Activated T-cell treated with anti-CD3 and anti-CD28 coated beads, Interleukin-2, amount 50 U/mL, for 24 hours (primary cell): ENCODE measurements around the gene UBL5.
A peak's percentile ranks its signal among the peaks of the same experiment; 100 is the strongest.
"Not testable (repeated sequence)": the region's sequence is repeated elsewhere in the genome, so short reads cannot be mapped to it uniquely, and the experiment has no call there.

Experiments used
- DNase-seq: peaks from one replicate; pipeline ENCODE4 v3.0.0-alpha.2; 2020
- H3K27ac Mint-ChIP-seq: 2 replicates; pipeline ENCODE4 v1.8.0; 2020; ENCODE audit warnings: mild to moderate bottlenecking, mixed read lengths
- H3K27me3 Mint-ChIP-seq: 2 replicates; pipeline ENCODE4 v1.8.0; 2020; ENCODE audit warnings: mixed read lengths
- H3K36me3 Mint-ChIP-seq: 2 replicates; pipeline ENCODE4 v1.8.0; 2020; ENCODE audit warnings: low read depth, mixed read lengths
- H3K4me1 Mint-ChIP-seq: 2 replicates; pipeline ENCODE4 v1.8.0; 2020; ENCODE audit warnings: low read depth, mixed read lengths
- H3K4me3 Mint-ChIP-seq: 2 replicates; pipeline ENCODE4 v1.8.0; 2020; ENCODE audit warnings: mild to moderate bottlenecking, moderate library complexity, mixed read lengths
- H3K9me3 Mint-ChIP-seq: 2 replicates; pipeline ENCODE4 v1.8.0; 2020; ENCODE audit warnings: mixed read lengths

Gene UBL5

DNA sequence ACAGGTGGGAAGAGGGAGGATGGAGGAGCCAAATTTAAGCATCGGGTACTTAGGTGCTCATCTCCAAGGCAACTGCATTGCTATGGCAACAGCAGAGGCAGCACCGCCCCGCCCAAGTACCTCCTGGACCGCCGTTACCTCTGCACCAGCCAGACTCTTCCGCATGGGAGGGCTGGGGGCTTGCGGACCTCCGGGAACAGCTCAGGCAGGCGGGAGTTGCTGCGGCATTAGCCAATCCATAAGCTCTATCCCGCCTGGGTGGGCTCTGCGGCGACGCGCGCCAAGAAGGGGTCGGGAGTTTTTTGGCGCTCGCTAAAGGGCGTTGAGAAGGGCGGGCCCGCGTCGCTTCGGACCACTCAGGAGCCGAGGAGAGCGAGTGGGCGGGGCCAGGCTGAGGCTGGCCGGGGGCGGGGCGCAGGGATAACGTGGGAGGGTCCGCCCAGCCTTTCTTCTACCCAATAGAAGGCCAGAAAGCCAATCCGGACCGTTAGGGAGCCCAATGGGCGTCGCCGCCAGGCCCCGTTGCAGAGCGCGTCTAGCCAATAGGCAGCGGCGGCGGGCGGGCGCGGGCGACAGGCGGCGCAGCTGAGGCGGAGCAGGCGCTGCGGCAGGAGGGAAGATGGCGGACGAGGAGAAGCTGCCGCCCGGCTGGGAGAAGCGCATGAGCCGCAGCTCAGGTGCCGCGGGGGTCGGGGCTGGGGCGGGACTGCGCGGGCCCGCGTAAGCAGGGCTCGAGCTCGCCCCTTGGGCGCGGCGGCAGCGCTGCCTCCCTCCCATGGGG is 7.2 kb downstream of the UBL5 start, which contains the start of gene PIN1:
Gene PIN1, plus strand, starts transcription at position 593 of the 781 bp plus-strand sequence. Its CDS starts 27 bp downstream, at position 620.
- Mint-ChIP-seq H3K27me3 (no peaks in the 10 kb centered on the region), H3K9me3 (no peaks in the 10 kb centered on the region), H3K36me3 (peaks cover 48% of the 10 kb centered on the region), H3K4me3 (peak within 1 kb of the TSS; percentile 89), H3K4me1 (peaks cover 25% of the 10 kb centered on the region), H3K27ac (peak within 1 kb of the TSS; percentile 91)
- peak; percentile 99 for DNase-seq

- H3K27me3 Mint-ChIP-seq = no peaks in the 10 kb centered on the region
- H3K4me1 Mint-ChIP-seq = peaks cover 23% of the 10 kb centered on the region
- DNase-seq = peak; percentile 53
- no peaks in the 10 kb centered on the region for H3K9me3 Mint-ChIP-seq
- peak overlapping the region; percentile 89 for H3K4me3 Mint-ChIP-seq
- peaks cover 48% of the 10 kb centered on the region for H3K36me3 Mint-ChIP-seq
- H3K27ac Mint-ChIP-seq = peak overlapping the region; percentile 89
Observed at GRCh38 chr19:9835507-9835949, 7.8 kb downstream of the UBL5 start.

- DNase-seq = no peak
- peaks cover 23% of the 10 kb centered on the region for H3K4me1 Mint-ChIP-seq
- H3K4me3 Mint-ChIP-seq = peak overlapping the region; percentile 89
- no peaks in the 10 kb centered on the region for H3K9me3 Mint-ChIP-seq
- H3K36me3 Mint-ChIP-seq = peaks cover 51% of the 10 kb centered on the region
- H3K27me3 Mint-ChIP-seq = no peaks in the 10 kb centered on the region
- peak overlapping the region; percentile 89 for H3K27ac Mint-ChIP-seq
Observed at GRCh38 chr19:9836021-9836420, 8.3 kb downstream of the UBL5 start.

DNA sequence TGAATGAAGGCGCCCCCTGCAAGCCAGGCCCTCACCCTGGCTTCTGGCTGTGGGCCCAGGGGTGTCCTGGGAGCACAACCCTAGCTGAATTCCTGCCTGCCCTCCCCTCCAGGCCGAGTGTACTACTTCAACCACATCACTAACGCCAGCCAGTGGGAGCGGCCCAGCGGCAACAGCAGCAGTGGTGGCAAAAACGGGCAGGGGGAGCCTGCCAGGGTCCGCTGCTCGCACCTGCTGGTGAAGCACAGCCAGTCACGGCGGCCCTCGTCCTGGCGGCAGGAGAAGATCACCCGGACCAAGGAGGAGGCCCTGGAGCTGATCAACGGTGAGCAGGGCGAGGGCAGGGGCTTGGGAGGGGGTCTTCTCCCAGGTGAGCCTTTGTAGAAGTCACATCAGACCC is 10.6 kb downstream of the UBL5 start:
- no peak overlapping the region for H3K4me3 Mint-ChIP-seq
- peaks cover 69% of the 10 kb centered on the region for H3K36me3 Mint-ChIP-seq
- H3K9me3 Mint-ChIP-seq = no peaks in the 10 kb centered on the region
- H3K27me3 Mint-ChIP-seq = no peaks in the 10 kb centered on the region
- DNase-seq = no peak
- peaks cover 23% of the 10 kb centered on the region for H3K4me1 Mint-ChIP-seq
- H3K27ac Mint-ChIP-seq = no peak overlapping the region

DNA sequence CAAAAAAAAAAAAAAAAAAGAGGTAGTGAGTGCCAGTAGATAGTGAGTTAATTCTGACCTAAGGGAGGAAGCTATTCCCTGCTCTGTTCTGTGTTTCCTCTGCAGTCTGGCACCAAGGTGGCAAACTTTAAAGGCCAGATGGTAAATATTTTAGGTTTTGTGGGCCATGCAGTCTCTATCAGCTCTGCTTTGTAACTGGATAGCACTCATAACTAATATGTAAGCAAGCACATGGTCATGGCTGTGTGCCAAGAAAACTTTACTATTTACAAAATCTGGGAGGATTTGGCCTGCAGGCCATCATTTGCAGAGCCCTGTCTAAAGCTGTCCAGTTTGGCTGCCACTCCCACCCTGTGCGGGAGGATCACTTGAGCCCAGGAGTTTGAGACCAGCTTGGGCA is 11.7 kb downstream of the UBL5 start:
- peaks cover 20% of the 10 kb centered on the region for H3K4me1 Mint-ChIP-seq
- H3K27ac Mint-ChIP-seq = no peak overlapping the region
- no peak for DNase-seq
- no peaks in the 10 kb centered on the region for H3K27me3 Mint-ChIP-seq
- H3K36me3 Mint-ChIP-seq = peaks cover 78% of the 10 kb centered on the region
- no peaks in the 10 kb centered on the region for H3K9me3 Mint-ChIP-seq
- no peak overlapping the region for H3K4me3 Mint-ChIP-seq

DNA sequence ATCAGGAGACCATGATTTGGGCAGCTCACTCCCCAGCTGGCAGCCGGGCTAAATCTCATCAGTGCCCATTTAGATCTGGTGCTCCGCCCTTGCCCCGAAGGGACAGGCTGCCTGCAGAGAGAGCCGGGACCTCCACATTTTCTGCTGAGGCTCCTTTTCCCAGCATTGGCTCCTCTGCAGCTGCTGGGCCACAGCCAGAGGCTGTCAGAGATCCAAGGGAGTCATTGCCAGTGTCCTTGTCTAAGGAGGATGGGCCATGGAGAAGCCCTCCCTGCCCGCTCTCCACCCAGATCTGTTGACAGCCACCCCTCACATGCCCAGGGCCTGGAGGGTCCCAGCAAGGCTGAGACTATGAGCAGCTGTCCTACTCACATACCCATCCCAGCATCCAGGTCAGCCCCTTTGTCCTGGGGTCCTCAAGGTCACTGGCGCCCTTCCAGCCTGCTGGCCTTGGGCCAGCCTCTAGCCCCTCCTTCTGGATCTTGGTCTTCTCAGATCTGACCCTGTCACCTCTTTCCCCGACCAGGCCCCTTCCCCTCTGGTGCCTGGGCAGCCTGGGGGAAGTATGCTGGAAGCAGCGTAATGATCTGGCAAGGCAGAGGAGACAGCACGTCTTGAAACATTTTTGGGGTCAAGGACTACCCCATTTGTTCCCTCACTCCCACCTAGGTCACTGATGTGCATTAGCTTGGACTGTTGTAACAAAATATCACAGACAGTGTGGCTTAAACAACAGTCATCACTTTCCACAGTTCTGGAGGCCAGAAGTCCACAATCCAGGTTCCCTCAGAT is 15.3 kb downstream of the UBL5 start:
- Mint-ChIP-seq H3K4me3 (no peak overlapping the region), H3K4me1 (peaks cover 28% of the 10 kb centered on the region), H3K27ac (no peak overlapping the region), H3K27me3 (no peaks in the 10 kb centered on the region), H3K36me3 (peaks cover 96% of the 10 kb centered on the region), H3K9me3 (no peaks in the 10 kb centered on the region)
- no peak for DNase-seq

- H3K9me3 Mint-ChIP-seq, DNase-seq, H3K27me3 Mint-ChIP-seq, H3K27ac Mint-ChIP-seq, H3K4me3 Mint-ChIP-seq: not testable (repeated sequence)
- peaks cover 97% of the 10 kb centered on the region for H3K36me3 Mint-ChIP-seq
- H3K4me1 Mint-ChIP-seq = peaks cover 26% of the 10 kb centered on the region
Observed at GRCh38 chr19:9843626-9844273, 16.0 kb downstream of the UBL5 start.

DNA sequence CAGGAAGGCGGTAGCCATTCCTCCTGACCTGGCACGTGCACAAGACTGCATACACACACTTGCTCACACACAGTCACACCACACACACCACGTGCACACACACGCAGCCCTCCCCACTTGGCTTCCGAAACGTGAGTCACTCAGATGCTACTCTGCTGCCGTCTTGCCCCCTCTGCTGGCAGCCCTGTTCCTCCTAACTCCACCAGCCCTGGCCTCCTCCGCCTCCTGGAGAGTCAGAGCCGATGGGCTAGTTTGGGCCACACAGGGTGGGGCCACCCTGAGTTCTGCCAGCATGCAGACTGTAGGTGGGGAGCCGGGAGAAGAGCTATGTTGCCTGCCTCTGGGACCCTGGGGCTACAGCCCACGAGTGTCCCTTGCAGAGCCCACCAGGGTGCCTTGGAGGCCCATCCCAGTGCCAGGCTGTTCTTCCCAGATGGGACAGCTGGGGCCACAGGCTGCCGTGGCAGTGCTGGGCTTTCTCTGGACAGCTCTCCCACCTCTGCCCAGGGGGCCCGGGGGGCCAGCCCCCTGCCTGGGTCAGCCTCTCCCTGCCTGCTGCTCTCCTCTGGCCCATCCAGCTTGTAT is 19.5 kb downstream of the UBL5 start:
- Mint-ChIP-seq H3K27me3 (no peaks in the 10 kb centered on the region), H3K4me1 (peaks cover 24% of the 10 kb centered on the region), H3K4me3 (no peak overlapping the region), H3K9me3 (no peaks in the 10 kb centered on the region), H3K27ac (peak overlapping the region; percentile 77), H3K36me3 (peaks cover 74% of the 10 kb centered on the region)
- peak; percentile 71 for DNase-seq

- H3K4me1 Mint-ChIP-seq = peaks cover 29% of the 10 kb centered on the region
- no peak overlapping the region for H3K4me3 Mint-ChIP-seq
- H3K9me3 Mint-ChIP-seq = no peaks in the 10 kb centered on the region
- peak overlapping the region; percentile 68 for H3K27ac Mint-ChIP-seq
- peaks cover 66% of the 10 kb centered on the region for H3K36me3 Mint-ChIP-seq
- no peaks in the 10 kb centered on the region for H3K27me3 Mint-ChIP-seq
- peak; percentile 52 for DNase-seq
Observed at GRCh38 chr19:9848060-9848459, 20.3 kb downstream of the UBL5 start.

GRCh38 chr19:9848762-9849161 is 21.0 kb downstream of the UBL5 start:
- H3K36me3 Mint-ChIP-seq = peaks cover 62% of the 10 kb centered on the region
- no peak for DNase-seq
- no peak overlapping the region for H3K4me3 Mint-ChIP-seq
- no peaks in the 10 kb centered on the region for H3K9me3 Mint-ChIP-seq
- H3K4me1 Mint-ChIP-seq = peaks cover 34% of the 10 kb centered on the region
- no peaks in the 10 kb centered on the region for H3K27me3 Mint-ChIP-seq
- H3K27ac Mint-ChIP-seq = peak overlapping the region; percentile 68

- H3K9me3 Mint-ChIP-seq = no peaks in the 10 kb centered on the region
- H3K27me3 Mint-ChIP-seq = no peaks in the 10 kb centered on the region
- peaks cover 39% of the 10 kb centered on the region for H3K4me1 Mint-ChIP-seq
- H3K4me3 Mint-ChIP-seq = no peak overlapping the region
- peaks cover 58% of the 10 kb centered on the region for H3K36me3 Mint-ChIP-seq
- no peak for DNase-seq
- no peak overlapping the region for H3K27ac Mint-ChIP-seq
Observed at GRCh38 chr19:9849791-9850190, 22.1 kb downstream of the UBL5 start.

GRCh38 chr19:9850235-9850959 is 22.7 kb downstream of the UBL5 start:
- no peak overlapping the region for H3K27ac Mint-ChIP-seq
- peaks cover 34% of the 10 kb centered on the region for H3K4me1 Mint-ChIP-seq
- no peak overlapping the region for H3K4me3 Mint-ChIP-seq
- H3K9me3 Mint-ChIP-seq = no peaks in the 10 kb centered on the region
- no peak for DNase-seq
- peaks cover 52% of the 10 kb centered on the region for H3K36me3 Mint-ChIP-seq
- H3K27me3 Mint-ChIP-seq = no peaks in the 10 kb centered on the region

DNA sequence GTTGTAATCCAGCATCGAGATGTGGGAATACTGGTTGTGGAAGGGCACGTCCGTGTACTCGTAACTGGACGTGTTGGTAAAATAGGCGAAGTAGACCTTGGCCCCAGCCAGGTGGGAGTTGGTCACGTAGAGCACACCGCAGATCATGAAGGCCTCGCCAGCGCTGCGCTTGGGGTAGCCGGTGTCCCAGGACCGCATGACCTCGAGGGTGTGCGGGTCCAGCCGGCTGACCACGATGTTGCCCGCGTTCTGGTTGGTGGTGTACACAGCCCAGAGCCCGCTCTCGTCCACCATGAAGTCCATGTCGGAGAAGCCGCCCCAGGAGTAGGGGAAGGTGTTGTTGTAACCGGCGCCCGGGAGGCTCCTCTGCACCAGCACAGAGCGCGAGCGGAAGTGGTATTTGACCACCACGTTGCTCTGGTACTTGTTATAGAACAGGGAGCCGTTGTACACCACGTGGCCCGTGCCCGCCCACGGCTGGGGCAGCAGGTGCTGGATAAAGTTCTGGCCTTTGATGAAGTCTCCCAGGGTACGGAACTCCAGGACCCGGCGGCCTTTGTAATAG is 26.6 kb downstream of the UBL5 start:
- Mint-ChIP-seq H3K36me3 (peaks cover 20% of the 10 kb centered on the region), H3K4me3 (no peak overlapping the region), H3K4me1 (peaks cover 52% of the 10 kb centered on the region), H3K27me3 (no peaks in the 10 kb centered on the region), H3K9me3 (no peaks in the 10 kb centered on the region), H3K27ac (no peak overlapping the region)
- no peak for DNase-seq
